HG03139 (cell line): ENCODE data around the gene SCN5A.

Experiments
- ATAC-seq: cut with Tn5 transposase; IDR thresholded peaks from one replicate; pipeline ENCODE4 v1.9.1; 2021; ENCODE audit not compliant: unreplicated experiment

SCN5A gene

GRCh38 chr3:38562467-38562925 lies 87.0 kb downstream of the SCN5A start:
- no peak for ATAC-seq

DNA sequence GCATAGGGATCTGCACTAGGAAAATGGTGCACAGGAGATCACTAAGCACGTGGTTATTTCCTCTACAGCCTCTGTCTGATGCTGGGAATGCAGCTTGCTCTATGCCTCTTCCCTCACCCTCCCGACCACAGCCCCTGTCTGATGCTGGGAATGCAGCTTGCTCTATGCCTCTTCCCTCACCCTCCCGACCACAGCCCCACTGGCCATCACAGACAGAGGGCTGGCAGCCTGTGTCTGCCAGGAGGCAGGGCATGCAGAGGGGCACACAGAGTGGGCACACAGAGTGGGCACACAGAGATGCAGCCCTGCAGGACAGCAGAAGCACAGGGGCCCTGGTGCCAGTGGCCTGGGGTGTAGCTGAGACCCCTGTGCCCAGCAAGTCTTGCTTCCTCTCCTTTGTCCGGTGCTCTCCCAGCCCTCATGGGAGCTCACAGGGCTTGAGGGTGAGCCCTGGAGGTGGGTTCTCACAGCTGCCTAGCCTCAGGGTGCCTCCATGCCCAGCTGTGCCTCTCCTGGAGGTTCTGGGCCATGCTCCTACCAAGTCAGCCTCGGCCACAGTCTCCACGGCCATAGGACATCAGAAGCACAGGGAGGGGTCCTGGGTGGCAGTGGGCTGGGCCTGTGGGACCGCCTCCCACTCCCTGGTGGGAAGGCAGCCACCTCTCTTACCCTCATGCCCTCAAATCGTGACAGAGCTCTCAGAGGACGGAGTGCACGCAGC lies 87.6 kb downstream of the SCN5A start:
- no peak for ATAC-seq

DNA sequence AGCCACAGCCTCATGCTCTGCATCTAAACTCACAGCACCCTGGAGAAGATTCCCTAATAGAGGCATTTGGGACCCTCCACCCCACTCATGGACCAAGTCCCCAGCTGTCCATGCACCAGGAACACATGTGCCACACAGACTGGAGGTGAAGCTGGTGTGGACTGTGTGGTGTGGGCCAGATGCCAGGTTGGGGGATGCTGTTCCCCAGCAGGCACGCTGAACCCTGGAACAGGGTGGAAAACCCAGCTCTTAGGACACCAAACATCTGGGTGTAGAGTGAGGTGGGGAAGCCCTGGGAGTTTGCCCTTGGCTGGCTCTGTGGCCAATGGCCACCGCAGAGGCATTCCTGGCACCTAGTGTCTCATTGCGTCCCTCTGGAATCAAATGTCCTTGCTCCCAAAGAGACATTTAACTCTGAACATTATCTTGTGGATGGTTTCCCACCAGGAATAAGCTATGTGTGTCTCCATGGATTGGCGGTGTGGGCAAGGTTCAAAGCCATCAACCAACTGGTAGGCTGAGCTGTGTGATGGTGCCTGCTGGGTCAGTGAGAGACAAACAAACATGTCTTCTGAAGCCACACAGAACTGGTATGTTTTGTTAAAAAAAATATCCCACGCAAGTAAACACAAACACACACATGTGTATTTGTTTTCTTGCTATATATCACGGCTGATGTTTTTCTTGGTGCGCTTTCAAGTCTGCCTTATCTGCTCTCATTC lies 88.3 kb downstream of the SCN5A start:
- ATAC-seq: no peak

DNA sequence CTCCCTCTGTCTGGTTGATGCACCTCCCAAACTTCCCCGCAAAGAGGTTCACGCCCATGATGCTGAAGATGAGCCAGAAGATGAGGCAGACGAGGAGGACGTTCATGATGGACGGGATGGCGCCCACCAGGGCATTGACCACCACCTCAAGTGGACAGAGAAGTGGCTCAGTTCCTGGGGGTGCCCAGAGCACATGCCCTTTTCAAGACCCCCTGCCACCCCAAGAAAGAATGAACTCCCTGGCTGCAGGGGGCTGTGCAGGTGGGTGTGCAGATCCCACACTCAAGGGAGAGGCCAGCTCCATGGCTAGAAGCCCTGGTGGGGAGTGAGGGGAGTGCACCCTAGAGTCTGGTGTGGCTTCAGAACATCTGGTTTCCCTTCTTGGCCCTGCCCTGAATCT lies 89.2 kb downstream of the SCN5A start:
- ATAC-seq: no peak

GRCh38 chr3:38558864-38559263 lies 90.6 kb downstream of the SCN5A start:
- no peak for ATAC-seq

DNA sequence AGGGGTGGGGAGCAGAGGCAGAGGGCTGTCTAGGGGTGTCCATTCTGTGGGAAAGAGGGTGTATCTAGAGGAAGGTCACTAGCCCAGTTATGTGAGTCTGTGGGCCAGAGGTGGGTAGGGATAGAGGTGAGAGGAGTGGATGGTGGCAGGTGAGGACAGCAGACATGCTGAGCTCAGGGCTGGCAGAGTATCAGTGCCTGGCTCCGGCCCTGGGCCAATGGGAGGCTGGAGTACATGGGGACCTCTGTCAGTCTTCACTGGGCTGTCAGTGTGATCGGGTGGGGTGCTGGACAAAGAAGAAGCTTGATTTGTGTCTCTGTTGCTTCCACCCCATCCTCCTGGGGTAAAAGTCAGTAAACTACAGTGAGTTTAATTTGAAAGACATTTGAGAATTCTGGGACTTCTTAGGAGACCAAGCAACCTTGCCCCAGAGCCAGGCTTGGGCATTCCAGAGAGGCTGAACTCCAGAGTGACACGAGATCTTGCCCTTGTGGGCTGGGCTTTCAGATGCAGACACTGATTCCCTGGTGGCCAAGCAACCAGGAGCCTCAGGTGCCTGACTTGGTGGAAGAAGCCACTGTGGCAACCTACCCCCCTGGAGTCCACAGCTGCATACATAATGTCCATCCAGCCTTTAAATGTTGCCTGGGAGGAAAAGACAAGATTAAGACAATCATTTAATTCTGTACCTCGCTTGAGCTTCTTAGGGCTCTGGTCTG lies 92.7 kb downstream of the SCN5A start:
- ATAC-seq: no peak

- no peak for ATAC-seq
Observed at GRCh38 chr3:38555926-38556325, 93.6 kb downstream of the SCN5A start.

- ATAC-seq: no peak
Observed at GRCh38 chr3:38555149-38555840, 94.2 kb downstream of the SCN5A start.

GRCh38 chr3:38554127-38554827 lies 95.2 kb downstream of the SCN5A start:
- no peak for ATAC-seq

DNA sequence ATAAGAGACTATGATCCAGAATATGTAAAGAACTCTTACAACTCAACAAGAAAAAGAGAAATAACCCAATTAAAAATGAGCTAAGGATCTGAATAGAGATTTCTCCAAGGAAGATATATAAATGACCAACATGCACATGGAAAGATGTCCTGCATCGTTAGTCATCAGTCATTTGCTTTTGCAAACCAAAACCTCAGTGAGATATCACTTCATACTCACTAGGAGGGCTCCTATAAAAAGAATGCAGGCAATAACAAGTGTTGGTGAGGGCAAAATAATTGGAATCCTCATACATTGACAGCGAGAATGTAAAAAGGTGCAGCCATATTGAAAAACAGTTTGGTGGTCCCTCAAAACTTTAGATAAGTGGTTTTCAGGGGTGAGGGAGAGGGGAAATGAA lies 96.4 kb downstream of the SCN5A start:
- ATAC-seq: no peak

- no peak for ATAC-seq
Observed at GRCh38 chr3:38552364-38552763, 97.1 kb downstream of the SCN5A start.

- no peak for ATAC-seq
Observed at GRCh38 chr3:38551026-38551832, 98.3 kb downstream of the SCN5A start.

GRCh38 chr3:38549957-38550840 lies 99.3 kb downstream of the SCN5A start:
- no peak for ATAC-seq

DNA sequence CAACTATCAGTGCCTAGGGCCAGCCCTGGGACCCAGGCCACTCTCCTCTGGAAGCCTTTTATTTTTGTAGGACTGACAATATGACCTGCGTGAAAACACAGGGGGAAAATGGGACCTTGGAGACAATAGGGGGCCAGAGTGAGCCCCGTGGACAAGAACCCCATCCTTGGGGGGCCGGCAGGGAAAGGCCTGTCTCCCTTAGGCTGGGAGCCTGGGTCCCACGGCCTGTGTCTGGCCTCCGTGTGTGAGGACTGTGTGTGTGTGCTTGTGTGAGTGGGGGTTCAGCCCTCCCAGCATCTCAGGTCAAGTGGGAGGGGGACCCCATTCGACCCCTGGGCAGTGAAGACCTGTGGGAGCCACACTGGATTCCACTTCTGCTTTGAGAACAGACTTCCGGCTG lies 100.0 kb downstream of the SCN5A start:
- ATAC-seq: no peak

- ATAC-seq: no peak
Observed at GRCh38 chr3:38549082-38549481, 100.4 kb downstream of the SCN5A start.

GRCh38 chr3:38548154-38548931 lies 101.1 kb downstream of the SCN5A start:
- no peak for ATAC-seq

GRCh38 chr3:38545983-38546382 lies 103.5 kb downstream of the SCN5A start:
- ATAC-seq: no peak

- ATAC-seq: no peak
Observed at GRCh38 chr3:38545550-38545949, 103.9 kb downstream of the SCN5A start.
